NCI-H2171 treated with DMSO at 0.1 percent for 48 hours (cell line): ENCODE measurements around the gene RHBDL3.
"Not testable (repeated sequence)": the region's sequence is repeated elsewhere in the genome, so short reads cannot be mapped to it uniquely, and the experiment has no call there.

Source experiments
- DNase-seq: peaks from one replicate; lab custom pipeline; 2025; lab: John Stamatoyannopoulos, UW

RHBDL3 gene

DNA sequence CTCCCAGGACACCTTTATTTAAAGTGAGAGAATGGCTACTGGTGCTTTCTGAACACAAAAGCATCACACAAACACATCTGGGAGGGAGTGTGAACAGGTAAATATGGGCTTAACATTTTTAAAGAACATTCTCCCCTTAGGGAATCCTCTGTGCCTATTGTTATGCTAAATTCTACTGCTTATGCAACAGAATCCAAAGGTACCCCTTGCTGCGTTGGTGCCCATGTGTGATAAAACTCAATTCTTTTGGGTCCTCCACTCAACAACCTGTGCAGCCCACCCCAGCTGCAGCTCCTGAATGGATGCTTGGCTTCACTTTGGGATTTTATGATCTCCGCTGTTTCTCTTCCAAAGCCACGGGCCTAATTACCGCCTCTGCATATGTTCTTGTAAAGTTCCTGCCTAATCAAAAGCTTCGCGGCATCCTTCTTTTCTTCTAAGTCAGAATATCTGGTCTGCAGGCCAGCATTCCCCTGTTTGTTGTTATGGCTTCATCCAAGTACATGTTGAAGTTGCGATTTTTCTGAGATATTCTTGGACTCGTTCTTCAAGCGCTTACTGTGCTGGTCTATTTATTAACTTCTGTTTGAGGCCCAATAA lies 23.9 kb downstream of the RHBDL3 start:
- DNase-seq: no peak

GRCh38 chr17:32292094-32292493 lies 26.5 kb downstream of the RHBDL3 start:
- DNase-seq: no peak

DNA sequence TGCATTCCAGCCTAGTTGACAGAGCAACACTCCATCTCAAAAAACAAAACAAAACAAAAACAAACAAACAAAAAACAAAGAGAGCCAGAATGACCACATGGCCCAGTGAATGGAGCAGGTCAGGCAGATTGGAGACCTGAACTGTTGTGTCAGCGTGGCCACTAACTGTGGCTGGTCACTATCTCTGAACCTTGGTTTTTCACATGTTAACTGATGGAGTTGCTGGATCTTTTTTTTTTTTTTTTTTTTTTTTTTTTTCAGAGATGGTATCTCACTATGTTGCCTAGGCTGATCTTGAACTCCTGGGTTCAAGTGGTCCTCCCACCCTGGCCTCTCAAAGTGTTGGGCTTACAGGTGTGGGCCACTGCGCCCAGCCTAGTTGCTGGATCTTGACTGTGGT lies 31.8 kb downstream of the RHBDL3 start:
- DNase-seq: no peak

GRCh38 chr17:32297860-32298259 lies 32.2 kb downstream of the RHBDL3 start:
- DNase-seq: peak; percentile 15

GRCh38 chr17:32298298-32298697 lies 32.7 kb downstream of the RHBDL3 start:
- peak; percentile 82 for DNase-seq

DNA sequence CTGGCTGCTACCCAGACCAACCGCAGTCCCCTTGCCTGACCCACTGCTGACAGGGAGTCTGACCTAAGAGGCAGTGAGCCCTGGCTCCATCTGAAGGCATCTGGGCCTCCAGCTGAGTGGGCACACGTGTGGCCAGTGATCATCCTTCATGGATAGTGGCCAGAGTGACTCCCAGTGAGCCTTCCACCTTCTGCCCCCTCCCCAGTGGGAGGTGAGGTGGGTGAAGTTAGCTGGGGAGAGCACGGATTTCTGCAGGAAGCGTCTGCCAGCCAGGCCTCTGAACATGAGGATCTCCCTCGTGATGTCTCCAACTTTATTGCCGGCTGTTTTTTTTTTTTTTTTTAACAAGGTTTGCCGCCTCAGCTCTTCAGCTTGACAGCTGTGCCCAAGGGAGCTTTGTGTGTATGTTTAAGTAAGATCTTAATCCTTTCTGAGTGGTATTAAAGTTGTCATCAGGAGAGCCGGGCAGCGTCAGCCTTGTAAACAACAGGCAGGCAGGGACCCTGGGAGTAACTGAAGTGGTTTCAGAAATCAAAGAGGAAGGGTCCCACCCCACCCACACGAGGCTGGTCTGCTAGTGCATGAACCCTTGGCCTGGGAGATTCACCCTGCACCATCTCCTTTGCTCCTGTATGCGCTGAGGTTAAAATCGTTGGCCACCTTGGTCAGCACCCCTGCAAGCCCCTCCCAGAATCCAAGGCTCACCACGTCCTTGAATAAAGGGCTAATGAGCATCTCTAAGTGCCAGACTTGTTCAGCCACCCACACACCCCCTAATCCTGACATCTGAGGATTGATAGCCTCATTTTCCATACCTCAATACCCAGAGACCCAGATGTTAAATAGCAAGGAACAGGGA lies 33.3 kb downstream of the RHBDL3 start:
- peak; percentile 89 for DNase-seq

DNA sequence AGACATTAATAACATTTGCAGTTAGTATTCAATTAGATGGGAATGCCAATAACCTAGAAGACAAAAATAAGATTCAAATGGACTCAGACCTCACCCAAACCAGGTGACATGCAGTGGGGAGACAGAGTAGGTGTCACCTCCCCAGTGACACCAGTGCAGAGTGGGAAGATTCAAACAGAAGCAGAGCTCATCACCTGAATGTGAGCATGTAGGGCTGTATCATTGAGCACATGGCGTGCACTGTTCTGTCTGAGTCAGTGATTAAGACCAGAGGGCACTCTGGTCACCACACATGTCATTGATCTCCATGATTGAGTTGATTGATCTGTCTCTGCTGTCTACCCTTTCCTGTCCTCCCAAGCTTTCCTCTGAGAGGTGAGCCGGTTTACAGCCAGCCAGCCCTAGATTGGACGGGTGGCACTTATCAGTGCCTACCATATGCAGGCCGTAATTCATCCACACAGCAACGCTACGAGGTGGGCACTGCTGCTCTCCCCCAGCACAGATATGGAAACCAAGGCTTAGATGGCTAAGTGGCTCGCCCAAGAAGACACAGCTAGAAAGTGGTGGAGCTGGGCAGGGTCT lies 34.0 kb downstream of the RHBDL3 start:
- no peak for DNase-seq

DNA sequence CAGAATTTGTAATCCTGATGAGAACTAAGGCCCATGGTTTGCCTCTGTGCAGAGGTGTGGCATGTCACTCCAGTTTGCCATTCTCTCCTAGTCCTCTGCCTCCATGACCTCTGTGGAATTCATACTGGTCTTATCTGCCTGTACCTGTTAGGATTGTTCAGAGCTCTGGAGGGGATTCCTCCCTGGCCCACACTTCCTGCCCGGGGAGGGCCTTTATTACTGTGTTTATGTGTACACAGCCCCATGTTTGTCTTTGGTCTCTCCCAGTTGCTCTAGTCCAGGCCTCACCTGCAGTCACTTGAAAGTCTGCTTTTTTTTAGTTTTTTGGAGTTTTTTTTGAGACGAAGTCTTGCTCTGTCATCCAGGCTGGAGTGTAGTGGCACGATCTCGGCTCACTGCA lies 36.4 kb downstream of the RHBDL3 start:
- DNase-seq: no peak

- DNase-seq: no peak
Measured at GRCh38 chr17:32302860-32303649, 37.4 kb downstream of the RHBDL3 start.

DNA sequence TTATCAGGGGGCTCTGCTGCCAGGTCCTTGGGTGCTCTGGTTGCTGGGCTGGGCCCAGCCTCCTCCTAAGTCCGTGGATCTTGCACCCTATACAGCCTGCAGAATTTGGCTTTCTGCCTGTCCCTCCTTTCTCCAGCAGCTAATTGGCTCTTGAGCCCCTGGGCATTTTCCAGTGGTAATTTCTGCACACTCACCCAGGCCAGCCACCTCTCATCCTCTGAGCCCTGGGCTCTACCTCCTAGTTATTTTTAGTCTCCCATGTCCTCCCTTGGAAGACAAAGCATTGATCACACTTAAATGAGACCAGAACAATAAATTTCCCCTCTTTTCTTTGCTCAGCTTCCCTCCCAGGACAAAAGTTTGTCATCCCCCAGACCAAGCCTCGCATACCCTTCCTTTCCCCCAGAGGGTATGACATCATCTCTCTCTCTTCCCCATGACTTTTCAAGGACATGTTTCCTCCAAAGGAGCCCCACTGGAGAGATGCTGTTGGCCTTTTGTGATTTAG lies 38.2 kb downstream of the RHBDL3 start:
- DNase-seq: no peak

DNA sequence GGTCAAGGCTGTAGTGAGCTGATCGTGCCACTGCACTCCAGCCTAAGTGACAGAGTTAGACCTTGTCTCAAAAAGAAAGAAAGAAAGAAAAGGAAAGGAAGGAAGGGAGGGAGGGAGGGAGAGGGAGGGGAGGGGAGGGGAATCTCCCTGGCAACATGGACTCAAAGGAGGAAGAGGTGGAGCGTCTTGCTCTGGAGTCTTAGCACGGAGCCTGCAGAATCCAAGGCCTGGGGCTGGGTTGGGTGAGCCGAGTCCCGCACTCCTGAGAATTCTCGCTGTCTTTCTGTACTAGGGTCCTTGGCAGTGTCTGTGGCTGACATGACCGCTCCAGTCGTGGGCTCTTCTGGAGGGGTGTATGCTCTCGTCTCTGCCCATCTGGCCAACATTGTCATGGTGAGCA lies 39.4 kb downstream of the RHBDL3 start:
- DNase-seq: no peak

GRCh38 chr17:32307658-32308057 lies 42.0 kb downstream of the RHBDL3 start:
- DNase-seq: no peak

- DNase-seq: peak; percentile 92
Measured at GRCh38 chr17:32311028-32311536, 45.5 kb downstream of the RHBDL3 start.

DNA sequence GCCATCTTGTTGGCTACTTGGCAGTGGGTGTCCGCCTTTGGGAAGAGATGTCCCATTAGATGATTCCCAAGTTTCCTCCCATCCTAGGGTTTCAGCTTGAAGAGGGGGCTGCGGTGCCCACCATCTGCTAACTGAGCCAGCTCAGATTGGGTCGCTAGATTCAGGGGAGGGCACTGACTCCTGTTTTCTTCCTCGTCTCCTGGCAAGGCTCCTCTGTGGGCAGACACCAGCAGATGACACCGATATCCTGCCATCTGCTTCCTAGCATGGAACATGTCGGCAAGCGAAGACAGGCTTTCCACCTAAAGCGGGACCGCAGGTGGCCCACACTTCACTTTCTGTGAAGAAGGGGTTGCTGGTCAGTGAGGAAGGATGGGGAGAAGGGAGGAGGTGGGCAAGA lies 49.0 kb downstream of the RHBDL3 start:
- DNase-seq: peak; percentile 81

DNA sequence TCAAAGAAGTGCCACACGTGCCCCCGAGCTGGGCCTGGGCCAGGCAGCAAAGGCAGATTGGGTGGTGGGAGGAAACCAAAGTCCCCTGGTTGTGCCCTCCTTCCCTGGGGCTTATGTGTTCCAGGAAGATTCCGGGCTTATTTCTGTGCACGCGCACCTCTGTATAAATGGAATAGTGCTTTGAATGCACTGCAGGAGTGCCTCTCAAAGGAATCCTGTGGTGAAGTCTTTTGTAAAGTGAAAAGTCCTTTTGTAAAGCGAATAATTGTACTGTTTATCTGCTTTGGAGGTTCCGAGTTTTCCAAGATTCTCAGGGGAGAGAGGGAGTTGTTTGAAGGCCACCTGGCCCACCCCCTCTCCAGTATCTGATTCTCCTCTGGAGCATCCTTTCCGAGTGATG lies 49.5 kb downstream of the RHBDL3 start:
- no peak for DNase-seq

- not testable (repeated sequence) for DNase-seq
Measured at GRCh38 chr17:32316653-32317052, 51.0 kb downstream of the RHBDL3 start.

DNA sequence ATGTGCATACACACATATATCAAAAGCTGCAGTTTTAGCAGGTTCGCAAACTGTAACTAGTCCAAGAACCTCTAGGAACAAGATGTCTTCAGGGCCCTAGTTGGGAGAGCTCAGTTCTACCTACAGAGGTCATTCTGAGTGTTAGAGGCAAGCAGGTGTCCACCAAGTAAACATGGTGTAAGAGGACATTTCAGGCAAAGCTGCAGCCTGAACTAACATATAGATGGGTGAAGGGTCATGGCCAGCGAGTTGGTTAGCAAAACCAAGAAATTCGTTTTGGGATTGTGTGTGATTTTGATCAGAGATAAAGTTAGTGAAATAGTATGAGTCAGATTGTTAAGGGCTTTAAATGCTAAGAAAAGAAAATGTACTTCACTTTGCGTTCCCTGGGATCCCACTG lies 51.7 kb downstream of the RHBDL3 start:
- DNase-seq: no peak

GRCh38 chr17:32318071-32318470 lies 52.4 kb downstream of the RHBDL3 start:
- no peak for DNase-seq

DNA sequence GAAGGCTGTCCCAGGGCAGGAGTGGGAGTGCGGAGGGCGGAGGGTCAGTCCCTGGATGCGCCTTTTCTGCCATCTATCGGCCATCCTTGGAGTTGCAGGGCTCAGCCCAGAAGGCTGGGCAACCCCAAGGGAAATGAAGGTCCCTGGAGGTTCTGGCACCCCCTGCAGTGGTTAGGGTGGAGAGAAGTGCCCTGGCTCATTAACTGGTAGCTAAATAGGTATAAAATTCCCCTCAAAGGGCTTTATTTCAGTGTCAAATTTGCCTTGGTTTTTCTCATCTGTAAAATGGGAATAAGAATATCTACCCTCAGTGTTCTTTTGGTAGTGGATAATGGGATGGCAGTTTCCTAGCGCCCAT lies 53.9 kb downstream of the RHBDL3 start:
- DNase-seq: peak; percentile 62

- DNase-seq: not testable (repeated sequence)
Measured at GRCh38 chr17:32320080-32320479, 54.4 kb downstream of the RHBDL3 start.

DNA sequence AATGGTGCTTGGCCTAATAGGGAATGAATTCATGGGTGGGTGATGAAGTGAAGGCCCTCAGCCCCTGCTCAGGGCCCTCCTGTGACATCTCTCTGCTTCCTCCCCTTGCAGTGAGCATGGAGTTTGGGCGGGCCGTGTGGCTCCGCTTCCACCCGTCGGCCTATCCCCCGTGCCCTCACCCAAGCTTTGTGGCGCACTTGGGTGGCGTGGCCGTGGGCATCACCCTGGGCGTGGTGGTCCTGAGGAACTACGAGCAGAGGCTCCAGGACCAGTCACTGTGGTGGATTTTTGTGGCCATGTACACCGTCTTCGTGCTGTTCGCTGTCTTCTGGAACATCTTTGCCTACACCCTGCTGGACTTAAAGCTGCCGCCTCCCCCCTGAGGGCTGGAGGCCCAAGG lies 55.2 kb downstream of the RHBDL3 start:
- DNase-seq: no peak

GRCh38 chr17:32323046-32323445 lies 57.4 kb downstream of the RHBDL3 start:
- no peak for DNase-seq
